ENCODE results near the gene KRT38.
A peak's percentile ranks its signal among the peaks of the same experiment; 100 is the strongest.

The KRT38 gene

DNA sequence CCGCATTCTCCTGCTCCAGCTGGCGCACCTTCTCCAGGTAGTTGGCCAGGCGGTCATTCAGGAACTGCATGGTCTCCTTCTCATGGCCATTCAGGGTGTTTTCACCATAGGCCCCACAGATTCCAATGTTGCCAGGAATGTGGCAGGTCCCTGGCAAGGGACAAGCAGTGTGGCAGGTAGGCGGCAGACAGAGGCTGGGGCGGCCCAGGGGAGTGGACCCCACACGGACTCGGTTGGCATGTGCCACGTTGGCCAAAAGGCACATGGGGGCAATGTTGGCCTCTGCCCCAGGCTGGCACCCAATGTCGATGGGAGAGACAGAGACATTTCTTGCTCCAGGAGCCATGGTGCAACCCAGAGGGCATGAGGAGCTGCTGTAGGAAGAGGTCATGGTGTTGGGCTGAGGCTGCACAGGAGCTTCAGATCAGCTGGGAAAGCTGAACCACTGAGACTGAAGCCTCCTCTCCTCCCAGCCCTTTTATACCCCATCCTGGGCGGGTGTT lies at the start of gene KRT38:
TSS of gene KRT38 (minus strand) at position 453 of the 503 bp plus-strand sequence. CDS start at position 391, 62 bp downstream.
- Mint-ChIP-seq H3K4me3 (no peak within 1 kb of the TSS), H3K9me3 (no peaks in the 10 kb centered on the region), H3K36me3 (ENCODE audit: low read depth) (no peaks in the 10 kb centered on the region), H3K27ac (no peak within 1 kb of the TSS), H3K27me3 (ENCODE audit: low read depth) (peaks cover 8% of the 10 kb centered on the region), H3K4me1 (no peaks in the 10 kb centered on the region)
- TF ChIP-seq, protein P1, sequence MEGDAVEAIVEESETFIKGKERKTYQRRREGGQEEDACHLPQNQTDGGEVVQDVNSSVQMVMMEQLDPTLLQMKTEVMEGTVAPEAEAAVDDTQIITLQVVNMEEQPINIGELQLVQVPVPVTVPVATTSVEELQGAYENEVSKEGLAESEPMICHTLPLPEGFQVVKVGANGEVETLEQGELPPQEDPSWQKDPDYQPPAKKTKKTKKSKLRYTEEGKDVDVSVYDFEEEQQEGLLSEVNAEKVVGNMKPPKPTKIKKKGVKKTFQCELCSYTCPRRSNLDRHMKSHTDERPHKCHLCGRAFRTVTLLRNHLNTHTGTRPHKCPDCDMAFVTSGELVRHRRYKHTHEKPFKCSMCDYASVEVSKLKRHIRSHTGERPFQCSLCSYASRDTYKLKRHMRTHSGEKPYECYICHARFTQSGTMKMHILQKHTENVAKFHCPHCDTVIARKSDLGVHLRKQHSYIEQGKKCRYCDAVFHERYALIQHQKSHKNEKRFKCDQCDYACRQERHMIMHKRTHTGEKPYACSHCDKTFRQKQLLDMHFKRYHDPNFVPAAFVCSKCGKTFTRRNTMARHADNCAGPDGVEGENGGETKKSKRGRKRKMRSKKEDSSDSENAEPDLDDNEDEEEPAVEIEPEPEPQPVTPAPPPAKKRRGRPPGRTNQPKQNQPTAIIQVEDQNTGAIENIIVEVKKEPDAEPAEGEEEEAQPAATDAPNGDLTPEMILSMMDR (IDR thresholded peaks at IDR 0.05; ENCODE audit: unreplicated experiment in 3 of 3) = no peak

DNA sequence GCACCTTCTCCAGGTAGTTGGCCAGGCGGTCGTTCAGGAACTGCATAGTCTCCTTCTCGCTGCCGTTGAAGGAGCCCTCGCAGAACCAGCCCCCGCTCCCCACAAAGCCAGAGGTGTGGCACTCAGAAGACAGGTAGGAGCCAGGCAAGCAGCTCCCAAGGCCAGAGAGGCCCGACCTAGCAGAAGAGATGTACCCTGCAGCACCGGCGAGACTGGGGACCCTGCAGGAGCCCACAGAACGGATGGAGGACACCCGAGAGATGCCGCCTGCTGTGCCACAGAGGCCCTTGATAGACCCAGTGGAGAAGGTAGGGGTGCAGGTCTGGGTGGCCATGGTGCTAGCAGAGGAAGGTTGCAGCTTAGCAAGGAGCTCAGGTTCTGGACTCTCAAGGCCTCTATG lies 48.7 kb upstream of the KRT38 start, which contains the start of gene KRT36:
TSS of gene KRT36 (minus strand) at position 380 of the 400 bp plus-strand sequence. CDS start at position 334, 46 bp downstream.
- H3K27me3 Mint-ChIP-seq (ENCODE audit: low read depth) = peaks cover 24% of the 10 kb centered on the region
- H3K4me1 Mint-ChIP-seq = peaks cover 20% of the 10 kb centered on the region
- no peaks in the 10 kb centered on the region for H3K36me3 Mint-ChIP-seq (ENCODE audit: low read depth)
- TF ChIP-seq, protein P1 (IDR thresholded peaks at IDR 0.05; ENCODE audit: unreplicated experiment in 3 of 3) = no peak
- H3K9me3 Mint-ChIP-seq = no peaks in the 10 kb centered on the region
- H3K4me3 Mint-ChIP-seq = no peak within 1 kb of the TSS
- no peak within 1 kb of the TSS for H3K27ac Mint-ChIP-seq

GRCh38 chr17:41486809-41487530 lies 46.2 kb upstream of the KRT38 start:
- H3K27ac Mint-ChIP-seq = no peak overlapping the region
- no peak overlapping the region for H3K4me3 Mint-ChIP-seq
- no peaks in the 10 kb centered on the region for H3K4me1 Mint-ChIP-seq
- no peaks in the 10 kb centered on the region for H3K36me3 Mint-ChIP-seq (ENCODE audit: low read depth)
- no peaks in the 10 kb centered on the region for H3K9me3 Mint-ChIP-seq
- TF ChIP-seq, protein P1 (IDR thresholded peaks at IDR 0.05; ENCODE audit: unreplicated experiment in 3 of 3) = peak in 1 of 3 experiments; percentile 30
- H3K27me3 Mint-ChIP-seq (ENCODE audit: low read depth) = peaks cover 17% of the 10 kb centered on the region

- Mint-ChIP-seq H3K27ac (no peak overlapping the region), H3K36me3 (ENCODE audit: low read depth) (no peaks in the 10 kb centered on the region), H3K4me3 (no peak overlapping the region), H3K9me3 (no peaks in the 10 kb centered on the region), H3K4me1 (no peaks in the 10 kb centered on the region), H3K27me3 (ENCODE audit: low read depth) (peaks cover 17% of the 10 kb centered on the region)
- TF ChIP-seq, protein P1 (IDR thresholded peaks at IDR 0.05; ENCODE audit: unreplicated experiment in 3 of 3) = no peak
Measured at GRCh38 chr17:41486316-41486715, 45.5 kb upstream of the KRT38 start.

GRCh38 chr17:41484920-41485904 lies 44.4 kb upstream of the KRT38 start:
- H3K9me3 Mint-ChIP-seq = no peaks in the 10 kb centered on the region
- TF ChIP-seq, protein P1 (IDR thresholded peaks at IDR 0.05; ENCODE audit: unreplicated experiment in 3 of 3) = no peak
- H3K36me3 Mint-ChIP-seq (ENCODE audit: low read depth) = no peaks in the 10 kb centered on the region
- H3K27me3 Mint-ChIP-seq (ENCODE audit: low read depth) = peaks cover 12% of the 10 kb centered on the region
- H3K27ac Mint-ChIP-seq = no peak overlapping the region
- H3K4me1 Mint-ChIP-seq = no peaks in the 10 kb centered on the region
- H3K4me3 Mint-ChIP-seq = no peak overlapping the region

Data from nephron (organoid).